Activated CD8-positive, alpha-beta T cell treated with anti-CD3 and anti-CD28 coated beads, Interleukin-2, amount 10 ng/mL, durations not matched to agents 7 days and 5 days (primary cell): ENCODE data around the gene SAMD7. TPM values are rescaled to one million over a fixed set of nuclear protein-coding genes. Genes with fewer than 3 reads are reported as not detected.
A peak's percentile ranks its signal among the peaks of the same experiment; 100 is the strongest.

ENCODE experiments used
- ATAC-seq: fragments of 150-1000 bp; cut with Tn5 transposase; one replicate; pipeline ENCODE4 v1.10.0; 2021; ENCODE audit warnings: moderate library complexity
- CTCF ChIA-PET: fragments of 350-600 bp; sonication (Branson Sonifier 250); formaldehyde crosslinking; loops from one replicate; lab custom pipeline; 2021; ENCODE audit warnings: antibody characterized with exemption; lab: Charles Lee
- POLR2A ChIA-PET: fragments of 350-600 bp; sonication (Branson Sonifier 250); formaldehyde crosslinking; loops from one replicate; lab custom pipeline; 2021; ENCODE audit warnings: antibody characterized with exemption; lab: Charles Lee
- DNase-seq: peaks from one replicate; pipeline ENCODE4 v3.0.0-alpha.2; 2020
- H3K27ac Mint-ChIP-seq: one replicate; pipeline ENCODE4 v1.8.0; 2021; ENCODE audit warnings: mild to moderate bottlenecking, mixed read lengths
- H3K27me3 Mint-ChIP-seq: one replicate; pipeline ENCODE4 v1.8.0; 2021; ENCODE audit warnings: low read depth, mixed read lengths
- H3K36me3 Mint-ChIP-seq: one replicate; pipeline ENCODE4 v1.8.0; 2021; ENCODE audit warnings: low read depth, mixed read lengths
- H3K4me1 Mint-ChIP-seq: one replicate; pipeline ENCODE4 v1.8.0; 2021; ENCODE audit warnings: low read depth, mixed read lengths
- H3K4me3 Mint-ChIP-seq: one replicate; pipeline ENCODE4 v1.8.0; 2021; ENCODE audit warnings: mild to moderate bottlenecking, mixed read lengths
- H3K9me3 Mint-ChIP-seq: one replicate; pipeline ENCODE4 v1.8.0; 2022; ENCODE audit warnings: mixed read lengths; ENCODE audit not compliant: insufficient read depth
- total RNA-seq, 2 experiments: library from RNA; stranded (reverse); gene quantifications; one replicate each; pipeline ENCODE4 v1.2.3, GENCODE V29; 2021

The SAMD7 gene
- total RNA-seq, 2 experiments from 2014 or later: not detected

- H3K27me3 Mint-ChIP-seq: no peaks in the 10 kb centered on the region
- no peaks in the 10 kb centered on the region for H3K36me3 Mint-ChIP-seq
- H3K9me3 Mint-ChIP-seq: no peaks in the 10 kb centered on the region
- ATAC-seq (no peak), DNase-seq (no peak)
- CTCF ChIA-PET: interaction anchor here (3.4 kb wide), 1 partner anchor 17 kb away, joined by 19 read pairs; the partner anchor contains the start of gene SEC62
- H3K27ac Mint-ChIP-seq: no peak overlapping the region
- no peak overlapping the region for H3K4me3 Mint-ChIP-seq
- peaks cover 10% of the 10 kb centered on the region for H3K4me1 Mint-ChIP-seq
- POLR2A ChIA-PET: no interaction called here
These were observed 37.4 kb downstream of the SAMD7 start for GRCh38 chr3:169948559-169949448.

- Mint-ChIP-seq H3K4me3 (no peak overlapping the region), H3K9me3 (no peaks in the 10 kb centered on the region), H3K4me1 (no peaks in the 10 kb centered on the region), H3K27me3 (peaks cover 5% of the 10 kb centered on the region), H3K27ac (no peak overlapping the region), H3K36me3 (no peaks in the 10 kb centered on the region)
- ATAC-seq: no peak
- DNase-seq: no peak
- ChIA-PET CTCF (no interaction called here), POLR2A (no interaction called here)
These were observed 40.7 kb downstream of the SAMD7 start for GRCh38 chr3:169952045-169952444.

DNA sequence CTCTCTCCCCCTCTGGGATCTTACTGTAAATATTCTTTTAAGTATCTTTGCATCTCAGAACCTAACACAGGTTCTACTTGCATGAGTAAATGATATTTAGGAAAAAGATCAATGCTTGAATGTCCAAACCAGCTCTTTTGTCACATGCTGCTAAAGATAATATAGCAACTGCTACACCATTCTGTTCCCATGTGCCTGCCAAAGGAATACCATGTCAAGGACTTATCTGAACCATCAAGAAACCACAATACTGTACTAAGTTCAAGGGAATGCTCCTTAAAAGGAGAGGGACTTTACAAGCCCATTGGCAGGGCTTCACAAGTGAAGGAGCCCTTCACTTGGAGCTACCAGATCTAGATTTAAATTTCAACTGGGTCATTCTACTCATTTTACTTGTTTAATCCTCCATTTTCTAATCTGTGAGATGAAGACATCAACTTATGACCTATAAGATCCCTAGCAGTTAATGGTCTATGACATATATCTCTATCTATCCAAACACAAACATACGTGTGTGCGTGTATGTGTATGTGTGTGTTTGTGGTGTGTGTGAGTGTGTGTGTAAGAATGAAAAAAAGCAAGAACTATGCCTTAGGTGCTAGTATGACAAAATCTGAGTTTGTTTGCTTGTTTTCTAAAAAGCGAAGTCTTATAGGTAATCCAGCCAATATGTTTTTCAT, 42.2 kb downstream of the SAMD7 start:
- no peaks in the 10 kb centered on the region for H3K9me3 Mint-ChIP-seq
- H3K4me3 Mint-ChIP-seq: no peak overlapping the region
- H3K27me3 Mint-ChIP-seq: peaks cover 9% of the 10 kb centered on the region
- no peak overlapping the region for H3K27ac Mint-ChIP-seq
- ChIA-PET POLR2A (interaction anchor here (0.6 kb wide), 1 partner anchor 402 kb away, joined by 3 read pairs; no protein-coding TSS in a partner anchor), CTCF (no interaction called here)
- no peaks in the 10 kb centered on the region for H3K36me3 Mint-ChIP-seq
- H3K4me1 Mint-ChIP-seq: no peaks in the 10 kb centered on the region
- no peak for DNase-seq
- ATAC-seq: no peak

GRCh38 chr3:169954142-169954756, 42.9 kb downstream of the SAMD7 start:
- Mint-ChIP-seq H3K27me3 (peaks cover 9% of the 10 kb centered on the region), H3K4me3 (no peak overlapping the region), H3K4me1 (no peaks in the 10 kb centered on the region), H3K27ac (no peak overlapping the region), H3K9me3 (no peaks in the 10 kb centered on the region), H3K36me3 (no peaks in the 10 kb centered on the region)
- POLR2A ChIA-PET: interaction anchor here (0.5 to 0.6 kb wide), 2 partner anchors 12 to 401 kb away, joined by 3 read pairs; no protein-coding TSS in a partner anchor
- ATAC-seq (no peak), DNase-seq (no peak)
- CTCF ChIA-PET: no interaction called here

DNA sequence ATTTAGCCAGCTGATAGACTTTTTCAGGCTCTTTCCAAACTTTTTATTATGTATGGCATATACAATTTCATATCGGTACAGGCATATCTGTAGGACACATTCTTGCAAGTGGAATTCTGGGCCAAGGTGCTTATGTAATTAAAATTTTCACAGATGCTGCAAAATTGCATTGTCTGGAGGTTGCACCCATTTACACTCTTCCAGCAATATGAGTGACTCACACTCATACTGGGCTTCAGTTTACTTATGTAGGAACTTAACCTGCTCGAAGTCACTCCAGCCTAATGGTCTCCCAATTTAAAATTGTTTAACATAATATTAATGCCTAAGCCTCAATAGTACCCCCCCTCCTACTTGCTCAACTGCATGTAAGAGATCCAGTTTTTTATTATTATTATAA, 44.0 kb downstream of the SAMD7 start:
- no peak overlapping the region for H3K27ac Mint-ChIP-seq
- no peaks in the 10 kb centered on the region for H3K9me3 Mint-ChIP-seq
- no peaks in the 10 kb centered on the region for H3K36me3 Mint-ChIP-seq
- POLR2A ChIA-PET: no interaction called here
- no peaks in the 10 kb centered on the region for H3K4me1 Mint-ChIP-seq
- CTCF ChIA-PET: interaction anchor here (1.4 kb wide), 1 partner anchor 12 kb away, joined by 5 read pairs; the partner anchor contains the start of gene SEC62
- DNase-seq (no peak), ATAC-seq (no peak)
- H3K27me3 Mint-ChIP-seq: peaks cover 11% of the 10 kb centered on the region
- no peak overlapping the region for H3K4me3 Mint-ChIP-seq

GRCh38 chr3:169964176-169964575, 52.8 kb downstream of the SAMD7 start:
- no peak overlapping the region for H3K4me3 Mint-ChIP-seq
- H3K4me1 Mint-ChIP-seq: peaks cover 29% of the 10 kb centered on the region
- CTCF ChIA-PET: no interaction called here
- ATAC-seq (no peak), DNase-seq (no peak)
- POLR2A ChIA-PET: no interaction called here
- peaks cover 2% of the 10 kb centered on the region for H3K27me3 Mint-ChIP-seq
- no peak overlapping the region for H3K27ac Mint-ChIP-seq
- H3K36me3 Mint-ChIP-seq: peaks cover 5% of the 10 kb centered on the region
- H3K9me3 Mint-ChIP-seq: no peaks in the 10 kb centered on the region

DNA sequence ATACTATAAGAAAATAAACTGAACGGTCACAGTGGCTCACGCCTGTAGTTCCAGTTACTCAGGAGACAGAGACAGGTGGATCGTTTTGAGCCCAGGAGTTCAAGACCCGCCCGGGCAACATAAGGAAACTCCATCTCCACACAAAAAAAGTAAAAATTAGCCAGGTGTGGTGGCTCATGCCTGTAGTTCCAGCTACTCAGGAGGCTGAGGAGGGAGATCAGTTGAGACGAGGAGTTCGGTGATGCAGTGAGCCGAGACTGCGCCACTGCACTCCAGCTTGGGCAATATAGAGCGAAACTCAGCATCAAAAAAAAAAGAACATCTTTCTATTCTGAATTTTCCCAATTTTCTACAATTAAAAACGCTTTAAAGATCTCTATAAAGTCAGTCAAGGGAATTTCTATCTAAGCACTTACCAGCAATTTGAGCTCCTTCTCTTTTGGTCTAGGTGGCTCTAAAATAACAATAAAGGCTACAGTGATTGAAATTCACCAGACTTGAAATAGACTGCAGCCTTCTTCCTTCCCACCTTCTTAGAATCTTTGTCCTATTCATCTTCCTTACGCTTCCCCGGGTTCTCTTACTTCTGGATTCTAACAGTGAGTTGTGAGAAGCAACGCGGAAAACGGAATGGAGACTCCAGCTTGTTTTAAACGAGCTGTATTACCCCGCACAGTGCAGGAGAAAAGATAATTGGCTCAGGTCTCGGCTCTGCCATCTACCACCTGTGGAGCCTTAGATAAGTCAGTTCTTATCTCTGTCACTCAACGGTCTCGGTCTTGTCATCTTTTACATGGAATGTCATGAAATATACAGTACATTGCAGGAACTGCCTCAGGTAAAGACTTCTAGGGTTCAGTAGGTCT, 54.4 kb downstream of the SAMD7 start:
- peaks cover 14% of the 10 kb centered on the region for H3K36me3 Mint-ChIP-seq
- DNase-seq (no peak), ATAC-seq (no peak)
- H3K4me3 Mint-ChIP-seq: peak overlapping the region; percentile 82
- H3K27me3 Mint-ChIP-seq: no peaks in the 10 kb centered on the region
- H3K27ac Mint-ChIP-seq: peak overlapping the region; percentile 98
- no peaks in the 10 kb centered on the region for H3K9me3 Mint-ChIP-seq
- ChIA-PET POLR2A (interaction anchor here (0.7 to 2.5 kb wide), 12 partner anchors 12 to 201 kb away, joined by 3 to 12 read pairs (median 4); partner anchors contain the start of genes MYNN and TERC), CTCF (interaction anchor here (1.3 to 4.0 kb wide), 7 partner anchors 10 to 193 kb away, joined by 5 to 20 read pairs (median 8); partner anchors contain the start of gene MYNN)
- H3K4me1 Mint-ChIP-seq: peaks cover 39% of the 10 kb centered on the region

DNA sequence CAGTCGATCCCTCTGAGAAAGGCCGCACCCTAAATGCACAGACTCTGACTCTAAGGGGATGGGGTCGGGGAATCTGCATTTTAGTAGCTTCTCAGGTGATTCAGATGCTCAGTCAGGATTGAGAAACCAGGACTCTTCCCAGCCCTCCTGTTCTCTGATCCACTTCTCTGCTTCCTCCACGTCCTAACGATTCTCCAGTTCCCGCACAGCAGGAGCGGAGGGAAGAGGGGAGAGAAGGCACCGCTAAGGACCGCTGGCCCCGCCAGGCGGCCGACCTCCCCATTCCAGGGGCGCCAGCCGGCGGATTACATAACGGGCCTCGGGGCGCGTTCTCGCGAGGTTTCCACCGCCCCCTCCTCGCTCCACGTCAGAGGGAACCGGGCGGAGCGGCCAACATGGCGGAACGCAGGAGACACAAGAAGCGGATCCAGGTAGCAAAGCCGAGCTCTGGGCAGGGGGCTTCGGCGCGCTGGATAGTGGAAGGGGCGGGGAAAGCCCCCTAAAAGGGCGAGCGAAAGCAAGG, 55.1 kb downstream of the SAMD7 start, which contains the start of gene SEC62:
TSS of gene SEC62 (plus strand) at position 380 of the 523 bp plus-strand sequence. CDS start at position 396, 16 bp downstream.
- peak; percentile 94 for DNase-seq
- peak within 1 kb of the TSS; percentile 82 for H3K4me3 Mint-ChIP-seq

GRCh38 chr3:169966951-169967915, 55.9 kb downstream of the SAMD7 start:
- ATAC-seq (peak; percentile 87), DNase-seq (peak; percentile 60)
- Mint-ChIP-seq H3K4me3 (peak overlapping the region; percentile 82), H3K27me3 (no peaks in the 10 kb centered on the region), H3K36me3 (peaks cover 19% of the 10 kb centered on the region), H3K4me1 (peaks cover 45% of the 10 kb centered on the region), H3K27ac (peak overlapping the region; percentile 98), H3K9me3 (no peaks in the 10 kb centered on the region)
- CTCF ChIA-PET: interaction anchor here (0.8 to 4.0 kb wide), 17 partner anchors 11 to 208 kb away, joined by 3 to 20 read pairs (median 5); partner anchors contain the start of gene MYNN
- POLR2A ChIA-PET: interaction anchor here (0.6 to 2.5 kb wide), 17 partner anchors 10 to 895 kb away, joined by 3 to 12 read pairs (median 4); partner anchors contain the start of genes GPR160, MYNN, PHC3 and TERC

More for the DNA sequence above, 55.1 kb downstream of the SAMD7 start, which contains the start of gene SEC62:
- H3K36me3 Mint-ChIP-seq: peaks cover 14% of the 10 kb centered on the region
- peaks cover 40% of the 10 kb centered on the region for H3K4me1 Mint-ChIP-seq
- ChIA-PET POLR2A (interaction anchor here (0.7 to 2.5 kb wide), 20 partner anchors 11 to 215 kb away, joined by 3 to 12 read pairs (median 4); partner anchors contain the start of genes GPR160, MYNN, PHC3 and TERC), CTCF (interaction anchor here (1.0 to 4.0 kb wide), 12 partner anchors 11 to 208 kb away, joined by 3 to 20 read pairs (median 6); partner anchors contain the start of gene MYNN)
- peak within 1 kb of the TSS; percentile 98 for H3K27ac Mint-ChIP-seq
- no peaks in the 10 kb centered on the region for H3K9me3 Mint-ChIP-seq
- H3K27me3 Mint-ChIP-seq: no peaks in the 10 kb centered on the region
- ATAC-seq: peak; percentile 93
